ENCODE data around the gene IGFBP2.

Gene IGFBP2

DNA sequence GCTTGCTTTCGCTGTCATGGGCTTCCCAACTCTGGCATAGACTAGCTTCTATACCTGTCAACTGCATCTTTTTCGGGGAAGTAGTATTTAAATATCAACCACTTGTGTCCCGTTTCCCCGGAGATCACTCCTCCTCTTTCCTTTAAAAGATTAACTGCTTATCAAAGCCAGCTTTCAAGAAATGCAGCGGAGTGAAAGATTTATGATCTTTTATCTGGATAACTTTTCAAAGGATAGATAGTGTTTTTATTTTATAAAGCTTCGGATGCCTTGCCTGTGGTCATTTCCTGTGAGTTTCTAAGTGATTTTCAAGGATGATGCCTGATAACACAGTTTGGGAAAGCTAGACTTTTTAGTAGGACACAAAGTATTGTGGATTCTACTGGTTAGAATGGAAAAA is 65.1 kb downstream of the IGFBP2 start:
- Histone ChIP-seq H3K4me3 (ENCODE audit: low read length) (no peak overlapping the region), H3K4me1 (ENCODE audit: control insufficient read depth, insufficient read depth, low read length) (peaks cover 35% of the 10 kb centered on the region), H3K9ac (ENCODE audit: low read length) (no peak overlapping the region), H3K36me3 (ENCODE audit: control insufficient read depth, insufficient read depth, low read length) (no peaks in the 10 kb centered on the region), H3K27me3 (ENCODE audit: control insufficient read depth, insufficient read depth, low read length) (peaks cover 4% of the 10 kb centered on the region), H3K27ac (ENCODE audit: low read depth, low read length) (no peak overlapping the region)

DNA sequence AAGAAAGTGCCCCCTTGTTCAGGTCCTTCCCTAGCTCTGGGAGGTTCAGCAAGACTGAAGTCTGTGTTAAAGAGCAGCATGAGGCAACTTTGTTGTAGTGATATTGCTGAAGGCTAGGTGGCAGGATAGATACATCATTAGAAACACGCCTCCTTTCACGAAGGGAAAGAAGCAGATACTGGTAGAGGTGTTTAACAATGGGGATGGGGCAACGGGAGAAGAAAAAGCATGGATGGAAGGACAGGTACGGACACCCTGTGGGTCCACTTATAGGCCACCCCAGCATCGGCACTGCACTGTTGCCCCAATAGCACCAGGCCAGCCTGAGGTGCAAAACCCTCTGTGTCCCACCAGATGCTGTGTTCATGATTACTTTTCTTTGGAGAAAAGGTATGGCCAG is 65.7 kb downstream of the IGFBP2 start:
- Histone ChIP-seq H3K27me3 (ENCODE audit: control insufficient read depth, insufficient read depth, low read length) (peaks cover 4% of the 10 kb centered on the region), H3K4me1 (ENCODE audit: control insufficient read depth, insufficient read depth, low read length) (peaks cover 35% of the 10 kb centered on the region), H3K4me3 (ENCODE audit: low read length) (no peak overlapping the region), H3K9ac (ENCODE audit: low read length) (no peak overlapping the region), H3K27ac (ENCODE audit: low read depth, low read length) (peak overlapping the region; percentile 51), H3K36me3 (ENCODE audit: control insufficient read depth, insufficient read depth, low read length) (no peaks in the 10 kb centered on the region)

DNA sequence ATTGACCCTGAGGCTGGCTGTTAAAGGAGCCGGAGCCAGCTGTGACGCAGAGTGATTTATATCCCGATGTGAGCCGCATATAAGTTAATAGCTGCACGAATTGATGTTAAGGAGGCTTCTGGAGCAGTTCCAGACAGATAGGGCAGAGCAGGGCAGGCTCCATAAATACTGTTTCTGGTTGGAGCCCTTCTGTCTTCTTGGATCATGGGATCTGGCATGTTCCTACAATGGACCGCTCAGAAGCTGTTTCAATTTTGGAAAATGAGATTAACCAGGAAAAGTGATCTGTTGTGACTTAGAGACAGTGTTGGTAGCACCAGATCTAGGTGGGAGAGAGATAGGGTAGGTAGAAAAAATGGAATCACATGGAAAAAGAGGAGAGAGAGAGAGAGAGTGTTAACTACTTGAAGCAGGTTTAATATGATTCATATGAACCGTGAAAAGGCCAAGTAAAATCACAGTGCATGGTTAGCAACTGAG is 66.9 kb downstream of the IGFBP2 start:
- H3K4me3 ChIP-seq (ENCODE audit: low read length) = no peak overlapping the region
- H3K36me3 ChIP-seq (ENCODE audit: control insufficient read depth, insufficient read depth, low read length) = no peaks in the 10 kb centered on the region
- H3K27ac ChIP-seq (ENCODE audit: low read depth, low read length) = peak overlapping the region; percentile 73
- no peak overlapping the region for H3K9ac ChIP-seq (ENCODE audit: low read length)
- H3K4me1 ChIP-seq (ENCODE audit: control insufficient read depth, insufficient read depth, low read length) = peaks cover 33% of the 10 kb centered on the region
- H3K27me3 ChIP-seq (ENCODE audit: control insufficient read depth, insufficient read depth, low read length) = peaks cover 4% of the 10 kb centered on the region

DNA sequence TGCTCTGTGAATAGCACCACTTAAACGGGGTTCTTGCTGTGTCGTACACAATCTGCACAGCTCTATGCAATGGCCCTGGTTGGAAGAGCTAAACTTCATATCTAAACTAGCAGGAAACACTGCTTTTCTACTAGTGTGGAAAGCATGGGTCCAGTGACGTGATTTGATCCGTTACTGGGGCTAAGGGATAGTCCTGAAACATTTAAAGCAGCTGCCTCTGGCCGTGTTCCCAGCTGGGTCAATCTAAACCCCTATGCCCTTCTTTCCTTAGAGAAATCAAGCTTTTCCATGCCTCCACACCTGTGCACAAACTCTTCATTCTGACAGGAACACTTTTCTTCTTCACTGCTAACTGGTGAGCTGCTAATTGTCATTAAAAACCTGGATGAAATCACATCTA is 67.6 kb downstream of the IGFBP2 start:
- H3K36me3 ChIP-seq (ENCODE audit: control insufficient read depth, insufficient read depth, low read length) = no peaks in the 10 kb centered on the region
- no peak overlapping the region for H3K4me3 ChIP-seq (ENCODE audit: low read length)
- peaks cover 30% of the 10 kb centered on the region for H3K4me1 ChIP-seq (ENCODE audit: control insufficient read depth, insufficient read depth, low read length)
- H3K27ac ChIP-seq (ENCODE audit: low read depth, low read length) = peak overlapping the region; percentile 73
- H3K27me3 ChIP-seq (ENCODE audit: control insufficient read depth, insufficient read depth, low read length) = no peaks in the 10 kb centered on the region
- no peak overlapping the region for H3K9ac ChIP-seq (ENCODE audit: low read length)

DNA sequence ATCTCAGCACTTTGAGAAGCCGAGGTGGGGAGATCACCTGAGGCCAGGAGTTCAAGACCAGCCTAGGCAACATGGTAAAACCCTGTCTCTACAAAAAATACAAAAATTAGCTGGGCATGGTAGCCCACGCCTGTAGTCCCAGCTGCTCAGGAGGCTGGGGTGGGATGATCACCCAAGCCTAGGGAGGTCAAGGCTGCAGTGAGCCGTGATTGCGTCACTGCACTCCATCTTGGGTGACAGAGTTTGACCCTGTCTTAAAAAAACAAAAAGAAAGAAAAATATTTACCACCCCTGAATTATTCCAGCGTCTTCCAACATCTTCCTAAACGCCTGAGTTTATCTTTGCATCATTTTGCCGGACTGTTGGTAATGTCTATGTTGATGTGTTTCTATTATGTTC is 68.3 kb downstream of the IGFBP2 start:
- Histone ChIP-seq H3K9ac (ENCODE audit: low read length) (no peak overlapping the region), H3K27ac (ENCODE audit: low read depth, low read length) (peak overlapping the region; percentile 73), H3K36me3 (ENCODE audit: control insufficient read depth, insufficient read depth, low read length) (no peaks in the 10 kb centered on the region), H3K4me3 (ENCODE audit: low read length) (no peak overlapping the region), H3K27me3 (ENCODE audit: control insufficient read depth, insufficient read depth, low read length) (no peaks in the 10 kb centered on the region), H3K4me1 (ENCODE audit: control insufficient read depth, insufficient read depth, low read length) (peaks cover 23% of the 10 kb centered on the region)

- Histone ChIP-seq H3K27ac (ENCODE audit: low read depth, low read length) (peak overlapping the region; percentile 19), H3K27me3 (ENCODE audit: control insufficient read depth, insufficient read depth, low read length) (no peaks in the 10 kb centered on the region)
Observed at GRCh38 chr2:216702756-216703155, 69.5 kb downstream of the IGFBP2 start.

GRCh38 chr2:216710551-216711301 is 77.5 kb downstream of the IGFBP2 start:
- H3K4me1 ChIP-seq (ENCODE audit: control insufficient read depth, insufficient read depth, low read length) = peaks cover 27% of the 10 kb centered on the region
- no peaks in the 10 kb centered on the region for H3K36me3 ChIP-seq (ENCODE audit: control insufficient read depth, insufficient read depth, low read length)
- H3K4me3 ChIP-seq (ENCODE audit: low read length) = no peak overlapping the region
- H3K9ac ChIP-seq (ENCODE audit: low read length) = no peak overlapping the region
- H3K27ac ChIP-seq (ENCODE audit: low read depth, low read length) = peak overlapping the region; percentile 85
- H3K27me3 ChIP-seq (ENCODE audit: control insufficient read depth, insufficient read depth, low read length) = no peaks in the 10 kb centered on the region

More at GRCh38 chr2:216702756-216703155, 69.5 kb downstream of the IGFBP2 start:
- Histone ChIP-seq H3K4me3 (ENCODE audit: low read length) (no peak overlapping the region), H3K9ac (ENCODE audit: low read length) (no peak overlapping the region), H3K36me3 (ENCODE audit: control insufficient read depth, insufficient read depth, low read length) (no peaks in the 10 kb centered on the region), H3K4me1 (ENCODE audit: control insufficient read depth, insufficient read depth, low read length) (peaks cover 23% of the 10 kb centered on the region)

- Histone ChIP-seq H3K4me3 (ENCODE audit: low read length) (no peak overlapping the region), H3K27ac (ENCODE audit: low read depth, low read length) (peak overlapping the region; percentile 85), H3K36me3 (ENCODE audit: control insufficient read depth, insufficient read depth, low read length) (no peaks in the 10 kb centered on the region), H3K9ac (ENCODE audit: low read length) (no peak overlapping the region), H3K4me1 (ENCODE audit: control insufficient read depth, insufficient read depth, low read length) (peaks cover 27% of the 10 kb centered on the region), H3K27me3 (ENCODE audit: control insufficient read depth, insufficient read depth, low read length) (no peaks in the 10 kb centered on the region)
Observed at GRCh38 chr2:216711348-216711747, 78.1 kb downstream of the IGFBP2 start.

GRCh38 chr2:216713691-216714336 is 80.6 kb downstream of the IGFBP2 start:
- H3K9ac ChIP-seq (ENCODE audit: low read length) = no peak overlapping the region
- H3K4me1 ChIP-seq (ENCODE audit: control insufficient read depth, insufficient read depth, low read length) = peaks cover 33% of the 10 kb centered on the region
- no peak overlapping the region for H3K4me3 ChIP-seq (ENCODE audit: low read length)
- H3K27ac ChIP-seq (ENCODE audit: low read depth, low read length) = no peak overlapping the region
- no peaks in the 10 kb centered on the region for H3K36me3 ChIP-seq (ENCODE audit: control insufficient read depth, insufficient read depth, low read length)
- H3K27me3 ChIP-seq (ENCODE audit: control insufficient read depth, insufficient read depth, low read length) = no peaks in the 10 kb centered on the region

Measured in rectal smooth muscle tissue (tissue), 1 donor.